Lung (tissue), 12 donors: ENCODE data around the gene RASGRF2. TPM values are rescaled to one million over a fixed set of nuclear protein-coding genes. Genes with fewer than 3 reads are reported as not detected.

Source experiments
- ATAC-seq: fragments of 200-7000 bp; cut with Tn5 transposase; one replicate; pipeline ENCODE4 v1.9.1; 2020; ENCODE audit warnings: moderate number of reproducible peaks; ENCODE audit not compliant: insufficient read depth, low FRiP score
- DNase-seq, 3 donors: peaks; one replicate each; pipeline ENCODE4 v3.0.0-alpha.2; 2013 to 2017
- H3K27ac ChIP-seq, 2 donors: one replicate each; pipeline ENCODE4 v1.5.1; 2013; ENCODE audit warnings: mild to moderate bottlenecking in 2 of 2, moderate library complexity in 2 of 2, control low read depth in 1 of 2, inconsistent platforms in 1 of 2, low read depth in 1 of 2, low read length in 1 of 2
- H3K27me3 ChIP-seq, 3 donors: one replicate each; pipeline ENCODE4 v1.5.1; 2013; ENCODE audit warnings: low read length in 2 of 3; ENCODE audit not compliant: control insufficient read depth in 3 of 3, insufficient read depth in 3 of 3
- H3K36me3 ChIP-seq, 4 donors: one replicate each; pipeline ENCODE4 v1.5.1; 2013; ENCODE audit warnings: low read length in 4 of 4, mild to moderate bottlenecking in 1 of 4, moderate library complexity in 1 of 4; ENCODE audit not compliant: control insufficient read depth in 4 of 4, insufficient read depth in 4 of 4
- H3K4me1 ChIP-seq, 5 donors: one replicate each; pipeline ENCODE4 v1.5.1; 2013; ENCODE audit warnings: low read length in 5 of 5, mild to moderate bottlenecking in 2 of 5, moderate library complexity in 1 of 5; ENCODE audit not compliant: control insufficient read depth in 5 of 5, insufficient read depth in 5 of 5
- H3K4me3 ChIP-seq: one replicate; pipeline ENCODE4 v1.5.1; 2013; ENCODE audit warnings: mild to moderate bottlenecking, control low read depth, moderate library complexity
- H3K9ac ChIP-seq, 2 donors: one replicate each; pipeline ENCODE4 v1.5.1; 2013; ENCODE audit warnings: low read length in 2 of 2, control low read depth in 1 of 2; ENCODE audit not compliant: insufficient read depth in 1 of 2
- H3K9me3 ChIP-seq, 4 donors: one replicate each; pipeline ENCODE4 v1.5.1; 2013; ENCODE audit warnings: low read length in 3 of 4, mild to moderate bottlenecking in 1 of 4, moderate library complexity in 1 of 4; ENCODE audit not compliant: control insufficient read depth in 4 of 4, insufficient read depth in 3 of 4
- CTCF ChIP-seq: IDR thresholded peaks from 2 replicates; pipeline ENCODE4 v1.5.1; 2012; ENCODE audit warnings: mild to moderate bottlenecking; ENCODE audit errors: control extremely low read depth, extremely low read depth
- WGBS, 2 donors: extraction: QIAGEN DNeasy Blood & Tissue Kit; methylation state at CpG; one replicate each; pipeline ENCODE4 v1.1.7; 2013; 5-methylcytosine and 5-hydroxymethylcytosine counted together
- polyA plus RNA-seq, 2 donors: library from polyadenylated mRNA; stranded (reverse); fragments of 200-250 nt; gene quantifications; one replicate each; pipeline ENCODE4 v1.2.1, GENCODE V29; 2013
- total RNA-seq, 2 donors: library from RNA; depleted of rRNA in 1 of 2; stranded (reverse); fragments of >200 nt in 1 of 2; gene quantifications; one replicate each; pipeline ENCODE4 v1.2.1, GENCODE V29; 2014 to 2021
- donor health status: control.
- donor health status: control.
- donor health status: Bipolar disorder and iron deficiency.
- donor health status: healthy.
- donor health status: DM: yes; HTN: yes; CAD: no.

RASGRF2 gene
- total and polyA plus RNA-seq, 4 donors: 1.0 to 12.0 (median 2.7) TPM

DNA sequence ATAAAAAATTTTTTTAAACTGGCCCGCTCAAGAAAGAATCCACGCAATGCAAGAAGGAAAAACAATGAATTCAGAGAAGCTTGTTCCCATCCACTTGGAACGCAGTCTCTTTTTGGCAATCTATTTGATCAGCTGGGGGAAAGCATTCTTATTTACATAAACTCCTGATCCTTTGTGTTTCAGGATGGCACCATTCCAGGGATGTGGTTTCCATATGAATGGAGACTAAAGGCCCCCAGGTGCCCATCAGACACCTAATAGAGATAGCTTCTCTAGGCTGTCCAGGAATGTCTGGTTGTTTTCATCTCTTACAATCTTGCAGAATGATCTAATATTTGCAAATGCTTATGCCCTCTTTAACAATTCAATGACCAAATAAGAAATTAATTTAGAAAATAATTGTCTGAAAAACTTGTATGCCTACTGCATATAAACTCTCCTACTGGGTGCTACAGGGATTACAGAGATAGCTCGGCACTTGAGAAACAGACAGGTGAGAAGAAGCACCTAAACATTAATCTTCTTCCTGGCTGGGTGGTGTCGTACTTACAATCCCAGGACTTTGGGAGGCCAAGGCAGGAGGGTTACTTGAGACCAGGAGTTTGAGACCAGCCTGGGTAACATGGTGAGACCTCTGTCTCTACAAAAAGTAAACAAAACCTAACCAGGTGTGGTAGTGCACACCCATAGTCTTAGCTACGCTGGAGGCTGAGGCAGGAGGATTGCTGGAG lies 3.0 kb upstream of the RASGRF2 start:
- no peaks in the 10 kb centered on the region for H3K36me3 ChIP-seq
- H3K4me1 ChIP-seq: peaks cover 0 to 17% (median 4%) of the 10 kb centered on the region in 5 donors
- H3K27ac ChIP-seq: no peak overlapping the region
- no peak overlapping the region for H3K4me3 ChIP-seq
- peaks cover 4 to 69% (median 63%) of the 10 kb centered on the region in 3 donors for H3K27me3 ChIP-seq
- DNase-seq (peak in 2 of 3 donors; percentile 33 to 41), ATAC-seq (no peak)
- 64 to 77% methylated on average over 6 of the region's 6 CpGs for WGBS, 2 donors
- H3K9me3 ChIP-seq: peaks cover 0 to 7% (median 0%) of the 10 kb centered on the region in 4 donors
- no peak overlapping the region for H3K9ac ChIP-seq
- TF ChIP-seq CTCF: no peak

DNA sequence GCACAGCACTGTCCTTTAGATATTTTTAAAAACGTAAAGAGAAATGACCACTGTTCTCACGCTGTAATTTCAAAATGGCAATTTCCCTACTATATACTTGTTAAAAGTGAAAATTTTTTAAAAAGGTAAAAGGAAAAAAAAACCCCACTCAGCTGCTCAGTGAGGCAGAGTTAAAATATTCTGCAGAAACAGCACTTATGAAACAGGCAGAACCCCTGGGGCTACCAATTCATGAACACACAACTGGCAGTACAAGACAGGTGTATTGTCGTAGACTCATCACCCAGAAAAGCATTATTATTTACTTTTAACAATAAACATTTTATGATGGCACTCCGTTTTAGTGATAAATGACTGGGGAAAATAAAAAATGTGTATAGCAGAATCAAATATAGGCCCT lies 1.5 kb upstream of the RASGRF2 start:
- peaks cover 3 to 17% (median 5%) of the 10 kb centered on the region in 5 donors for H3K4me1 ChIP-seq
- ATAC-seq (no peak), DNase-seq (no peak)
- H3K4me3 ChIP-seq: no peak overlapping the region
- no peaks in the 10 kb centered on the region for H3K36me3 ChIP-seq
- 89 to 95% methylated on average over 4 of the region's 4 CpGs for WGBS, 2 donors
- no peak overlapping the region for H3K9ac ChIP-seq
- H3K27me3 ChIP-seq: peaks cover 4 to 81% (median 67%) of the 10 kb centered on the region in 3 donors
- no peak for TF ChIP-seq CTCF
- peaks cover 0 to 5% (median 0%) of the 10 kb centered on the region in 4 donors for H3K9me3 ChIP-seq
- no peak overlapping the region for H3K27ac ChIP-seq

GRCh38 chr5:80959138-80959537 lies 1.0 kb upstream of the RASGRF2 start:
- no peak for TF ChIP-seq CTCF
- 73 to 86% methylated on average over 8 of the region's 8 CpGs for WGBS, 2 donors
- Histone ChIP-seq H3K4me1 (peaks cover 4 to 17% (median 5%) of the 10 kb centered on the region in 5 donors), H3K9ac (no peak overlapping the region), H3K4me3 (no peak overlapping the region), H3K27me3 (peaks cover 4 to 81% (median 67%) of the 10 kb centered on the region in 3 donors), H3K36me3 (no peaks in the 10 kb centered on the region), H3K9me3 (peaks cover 0 to 5% (median 0%) of the 10 kb centered on the region in 4 donors), H3K27ac (no peak overlapping the region)
- ATAC-seq: no peak
- DNase-seq: no peak
